Activated CD4-positive, alpha-beta T cell treated with anti-CD3 and anti-CD28 coated beads for 1 hour (primary cell): ENCODE results near the gene KRT6A.
"Not testable (repeated sequence)": the region's sequence is repeated elsewhere in the genome, so short reads cannot be mapped to it uniquely, and the experiment has no call there.

Experiments
- DNase-seq: peaks from one replicate; pipeline ENCODE4 v3.0.0-alpha.2; 2020

Gene KRT6A

GRCh38 chr12:52524241-52524897 lies 31.3 kb upstream of the KRT6A start:
- no peak for DNase-seq

GRCh38 chr12:52523824-52524223 lies 30.8 kb upstream of the KRT6A start:
- no peak for DNase-seq

- DNase-seq: no peak
Observed at GRCh38 chr12:52522346-52523011, 29.4 kb upstream of the KRT6A start.

- no peak for DNase-seq
Observed at GRCh38 chr12:52521568-52522266, 28.7 kb upstream of the KRT6A start.

- DNase-seq: no peak
Observed at GRCh38 chr12:52521175-52521567, 28.1 kb upstream of the KRT6A start.

- no peak for DNase-seq
Observed at GRCh38 chr12:52519826-52520662, 27.0 kb upstream of the KRT6A start, which contains the start of gene KRT5. Gene KRT5 (minus strand): TSS chr12:52520394. CDS start chr12:52520296, 98 bp downstream.

GRCh38 chr12:52519387-52519703 lies 26.3 kb upstream of the KRT6A start:
- DNase-seq: no peak

- no peak for DNase-seq
Observed at GRCh38 chr12:52518574-52519386, 25.7 kb upstream of the KRT6A start.

- no peak for DNase-seq
Observed at GRCh38 chr12:52517888-52518287, 24.8 kb upstream of the KRT6A start.

- DNase-seq: no peak
Observed at GRCh38 chr12:52517005-52517835, 24.2 kb upstream of the KRT6A start.

GRCh38 chr12:52515927-52516831 lies 23.1 kb upstream of the KRT6A start:
- no peak for DNase-seq

- DNase-seq: no peak
Observed at GRCh38 chr12:52515319-52515646, 22.2 kb upstream of the KRT6A start.

- DNase-seq: no peak
Observed at GRCh38 chr12:52514471-52515318, 21.6 kb upstream of the KRT6A start.

GRCh38 chr12:52513736-52514135 lies 20.7 kb upstream of the KRT6A start:
- no peak for DNase-seq

- no peak for DNase-seq
Observed at GRCh38 chr12:52508211-52508610, 15.2 kb upstream of the KRT6A start.

GRCh38 chr12:52506858-52507715 lies 14.0 kb upstream of the KRT6A start:
- no peak for DNase-seq

GRCh38 chr12:52502877-52503276 lies 9.8 kb upstream of the KRT6A start:
- no peak for DNase-seq

GRCh38 chr12:52501490-52501889 lies 8.4 kb upstream of the KRT6A start:
- DNase-seq: no peak

GRCh38 chr12:52500574-52500973 lies 7.5 kb upstream of the KRT6A start:
- not testable (repeated sequence) for DNase-seq
